B cell (primary cell): ENCODE measurements around the gene ZNF724. TPM values are rescaled to one million over a fixed set of nuclear protein-coding genes. Genes with fewer than 3 reads are reported as not detected.

Experiments used
- ATAC-seq: fragments of 200-7000 bp; cut with Tn5 transposase; one replicate; pipeline ENCODE4 v1.10.0; 2021; ENCODE audit warnings: low read depth, mild to moderate bottlenecking, moderate number of reproducible peaks, moderate library complexity
- CTCF ChIA-PET: fragments of 350-600 bp; sonication (Branson Sonifier 250); formaldehyde crosslinking; loops from one replicate; lab custom pipeline; 2021; ENCODE audit warnings: antibody characterized with exemption, inconsistent platforms; lab: Charles Lee
- POLR2A ChIA-PET: fragments of 350-600 bp; sonication (Branson Sonifier 250); formaldehyde crosslinking; loops from one replicate; lab custom pipeline; 2021; ENCODE audit warnings: antibody characterized with exemption; lab: Charles Lee
- DNase-seq: peaks from one replicate; pipeline ENCODE4 v3.0.0; 2013
- H2AFZ ChIP-seq: 2 replicates; pipeline ENCODE4 v1.6.1; 2012; ENCODE audit warnings: mild to moderate bottlenecking, low read depth, low read length; ENCODE audit not compliant: insufficient read depth, poor library complexity, severe bottlenecking
- H3K27ac ChIP-seq, 2 donors: 1 replicate in 1 of 2; 2 replicates in 1 of 2; pipeline ENCODE4 v1.5.1; 2012 to 2013; ENCODE audit warnings: low read length in 2 of 2, mild to moderate bottlenecking in 2 of 2, moderate library complexity in 1 of 2
- H3K27me3 ChIP-seq, 4 experiments: fragments of 200-600 bp in 1 of 4; sonication (generic) in 1 of 4; replicated peaks in 1 of 4; 1 replicate in 2 of 4; 2 replicates in 2 of 4; pipeline versions ENCODE4 v1.6.1 to v1.7.0; 2013 to 2016; ENCODE audit warnings: low read length in 3 of 4, mild to moderate bottlenecking in 2 of 4, mixed read lengths in 1 of 4, moderate library complexity in 1 of 4; ENCODE audit not compliant: insufficient read depth in 4 of 4, control insufficient read depth in 3 of 4; ENCODE audit errors: control extremely low read depth in 1 of 4
- H3K36me3 ChIP-seq, 2 experiments: replicated peaks in 1 of 2; 1 replicate in 1 of 2; 2 replicates in 1 of 2; pipeline versions ENCODE4 v1.6.1 to v1.7.1; 2013; ENCODE audit warnings: low read length in 1 of 2; ENCODE audit not compliant: insufficient read depth in 2 of 2, control insufficient read depth in 1 of 2; ENCODE audit errors: control extremely low read depth in 1 of 2, extremely low read depth in 1 of 2
- H3K4me1 ChIP-seq, 2 donors: fragments of 200-600 bp in 1 of 2; sonication (generic) in 1 of 2; 1 replicate in 1 of 2; 2 replicates in 1 of 2; pipeline versions ENCODE4 v1.5.1 to v1.6.1; 2013 to 2017; ENCODE audit warnings: low read length in 2 of 2; ENCODE audit not compliant: control insufficient read depth in 2 of 2, insufficient read depth in 2 of 2
- H3K4me2 ChIP-seq: replicated peaks from 2 replicates; pipeline ENCODE3; 2012; ENCODE audit warnings: mild to moderate bottlenecking, low read depth, low read length; ENCODE audit not compliant: poor library complexity, severe bottlenecking
- H3K4me3 ChIP-seq, 5 experiments: fragments of 200-600 bp in 1 of 5; sonication (generic) in 1 of 5; 1 replicate in 3 of 5; 2 replicates in 2 of 5; pipeline versions ENCODE4 v1.5.1 to v1.7.0; 2011 to 2016; ENCODE audit warnings: low read length in 4 of 5, mild to moderate bottlenecking in 4 of 5, low read depth in 2 of 5, control low read depth in 1 of 5, moderate library complexity in 1 of 5; ENCODE audit not compliant: insufficient read depth in 1 of 5; ENCODE audit errors: control extremely low read depth in 1 of 5, extremely low read depth in 1 of 5
- H3K79me2 ChIP-seq: fragments of 200-600 bp; sonication (generic); one replicate; pipeline ENCODE4 v1.6.0; 2016; ENCODE audit warnings: low read length; ENCODE audit not compliant: control insufficient read depth, insufficient read depth
- H3K9ac ChIP-seq: fragments of 200-600 bp; sonication (generic); 2 replicates; pipeline ENCODE4 v1.6.1; 2017; ENCODE audit warnings: mild to moderate bottlenecking, low read length, moderate library complexity
- H3K9me3 ChIP-seq, 3 donors: one replicate each; pipeline versions ENCODE4 v1.6.1 to v1.7.1; 2013; ENCODE audit warnings: low read length in 2 of 3; ENCODE audit not compliant: control insufficient read depth in 2 of 3, insufficient read depth in 1 of 3; ENCODE audit errors: control extremely low read depth in 1 of 3
- H4K20me1 ChIP-seq: 2 replicates; pipeline ENCODE4 v1.6.0; 2012; ENCODE audit warnings: mild to moderate bottlenecking, low read length; ENCODE audit not compliant: insufficient read depth, control insufficient read depth, poor library complexity, severe bottlenecking
- H3K27ac Mint-ChIP-seq: one replicate; pipeline ENCODE4 v1.8.0; 2021; ENCODE audit warnings: mixed read lengths
- H3K27me3 Mint-ChIP-seq: one replicate; pipeline ENCODE4 v1.8.0; 2021; ENCODE audit warnings: mixed read lengths
- H3K4me1 Mint-ChIP-seq: one replicate; pipeline ENCODE4 v1.8.0; 2021; ENCODE audit warnings: mixed read lengths
- H3K4me3 Mint-ChIP-seq: one replicate; pipeline ENCODE4 v1.8.0; 2021; ENCODE audit warnings: mixed read lengths
- H3K9me3 Mint-ChIP-seq: one replicate; pipeline ENCODE4 v1.8.0; 2022; ENCODE audit warnings: mixed read lengths; ENCODE audit not compliant: insufficient read depth
- EZH2 ChIP-seq: IDR thresholded peaks from 2 replicates; pipeline ENCODE4 v1.6.1; 2012; ENCODE audit warnings: borderline replicate concordance, low read depth, mild to moderate bottlenecking, moderate library complexity, low read length; ENCODE audit not compliant: insufficient read depth, poor library complexity, severe bottlenecking
- WGBS: methylation state at CpG from one replicate; pipeline ENCODE4 v1.1.5; 2013; ENCODE audit warnings: missing lambda C conversion rate; ENCODE audit not compliant: insufficient coverage; 5-methylcytosine and 5-hydroxymethylcytosine counted together
- intact Hi-C: fragments of 100-400 bp; cut with micrococcal nuclease; formaldehyde crosslinking; loops from one replicate; pipeline ENCODE4 v1.10.0; 2022
- polyA plus RNA-seq: library from polyadenylated mRNA; depleted of rRNA; stranded (reverse); fragments of >200 nt; gene quantifications from 2 replicates; pipeline ENCODE4 v1.2.3, GENCODE V29; 2012
- total RNA-seq, 2 donors: library from RNA; stranded (reverse); fragments of 120-200 nt in 1 of 2; gene quantifications; 1 replicate in 1 of 2; 2 replicates in 1 of 2; pipeline versions ENCODE4 v1.2.3 to v1.2.4, GENCODE V29; 2013 to 2022
- TF ChIP-seq, protein P1 (sequence below): fragments of 200-600 bp; IDR thresholded peaks from one replicate; pipeline ENCODE4 v1.8.0; 2022; ENCODE audit warnings: antibody characterized with exemption, mild to moderate bottlenecking

ZNF724 gene
- total and polyA plus RNA-seq, 2 donors (not counting 1 experiment from before 2014, with no cell fraction given): 1.6 to 10.0 TPM

DNA sequence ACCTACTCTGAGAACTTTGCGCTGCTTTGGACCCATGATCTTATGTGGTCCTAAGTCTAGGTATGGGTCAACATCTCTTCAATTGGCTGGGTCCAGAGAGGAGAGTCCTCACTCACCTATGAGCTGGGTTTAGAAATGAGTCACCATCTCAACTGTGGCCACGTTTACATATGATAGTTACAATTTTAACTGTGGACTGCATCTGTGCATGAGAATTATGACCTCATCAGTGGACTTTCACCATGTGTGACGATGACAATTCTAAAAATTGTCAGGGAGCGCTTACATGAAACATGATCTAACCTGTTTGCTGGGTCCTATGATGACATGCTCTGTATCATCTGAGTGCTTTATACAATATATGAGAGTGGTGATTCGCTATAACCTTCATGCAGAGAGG lies 12.7 kb upstream of the ZNF724 start:
- no peak overlapping the region for H3K27ac ChIP-seq
- no peak overlapping the region for H2AFZ ChIP-seq
- H3K9me3 Mint-ChIP-seq: no peaks in the 10 kb centered on the region
- no peaks in the 10 kb centered on the region for H3K27me3 Mint-ChIP-seq
- no peak overlapping the region for H3K9ac ChIP-seq
- ChIA-PET POLR2A (no interaction called here), CTCF (no interaction called here)
- H3K9me3 ChIP-seq: peaks cover 0 to 6% (median 0%) of the 10 kb centered on the region in 3 donors
- H3K4me1 ChIP-seq: no peaks in the 10 kb centered on the region
- ATAC-seq (no peak), DNase-seq (no peak)
- TF ChIP-seq, protein P1, sequence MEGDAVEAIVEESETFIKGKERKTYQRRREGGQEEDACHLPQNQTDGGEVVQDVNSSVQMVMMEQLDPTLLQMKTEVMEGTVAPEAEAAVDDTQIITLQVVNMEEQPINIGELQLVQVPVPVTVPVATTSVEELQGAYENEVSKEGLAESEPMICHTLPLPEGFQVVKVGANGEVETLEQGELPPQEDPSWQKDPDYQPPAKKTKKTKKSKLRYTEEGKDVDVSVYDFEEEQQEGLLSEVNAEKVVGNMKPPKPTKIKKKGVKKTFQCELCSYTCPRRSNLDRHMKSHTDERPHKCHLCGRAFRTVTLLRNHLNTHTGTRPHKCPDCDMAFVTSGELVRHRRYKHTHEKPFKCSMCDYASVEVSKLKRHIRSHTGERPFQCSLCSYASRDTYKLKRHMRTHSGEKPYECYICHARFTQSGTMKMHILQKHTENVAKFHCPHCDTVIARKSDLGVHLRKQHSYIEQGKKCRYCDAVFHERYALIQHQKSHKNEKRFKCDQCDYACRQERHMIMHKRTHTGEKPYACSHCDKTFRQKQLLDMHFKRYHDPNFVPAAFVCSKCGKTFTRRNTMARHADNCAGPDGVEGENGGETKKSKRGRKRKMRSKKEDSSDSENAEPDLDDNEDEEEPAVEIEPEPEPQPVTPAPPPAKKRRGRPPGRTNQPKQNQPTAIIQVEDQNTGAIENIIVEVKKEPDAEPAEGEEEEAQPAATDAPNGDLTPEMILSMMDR: no peak
- no peak for TF ChIP-seq EZH2
- peaks cover 3% of the 10 kb centered on the region for H3K79me2 ChIP-seq
- H3K27me3 ChIP-seq: no peaks in the 10 kb centered on the region
- intact Hi-C loops: no loop called here
- no peak overlapping the region for H3K4me2 ChIP-seq
- H3K4me1 Mint-ChIP-seq: no peaks in the 10 kb centered on the region
- 94% methylated on average over 4 of the region's 5 CpGs for WGBS
- no peaks in the 10 kb centered on the region for H4K20me1 ChIP-seq
- H3K27ac Mint-ChIP-seq: no peak overlapping the region
- no peak overlapping the region for H3K4me3 ChIP-seq
- H3K4me3 Mint-ChIP-seq: no peak overlapping the region
- peaks cover 3 to 39% of the 10 kb centered on the region in 2 experiments for H3K36me3 ChIP-seq

DNA sequence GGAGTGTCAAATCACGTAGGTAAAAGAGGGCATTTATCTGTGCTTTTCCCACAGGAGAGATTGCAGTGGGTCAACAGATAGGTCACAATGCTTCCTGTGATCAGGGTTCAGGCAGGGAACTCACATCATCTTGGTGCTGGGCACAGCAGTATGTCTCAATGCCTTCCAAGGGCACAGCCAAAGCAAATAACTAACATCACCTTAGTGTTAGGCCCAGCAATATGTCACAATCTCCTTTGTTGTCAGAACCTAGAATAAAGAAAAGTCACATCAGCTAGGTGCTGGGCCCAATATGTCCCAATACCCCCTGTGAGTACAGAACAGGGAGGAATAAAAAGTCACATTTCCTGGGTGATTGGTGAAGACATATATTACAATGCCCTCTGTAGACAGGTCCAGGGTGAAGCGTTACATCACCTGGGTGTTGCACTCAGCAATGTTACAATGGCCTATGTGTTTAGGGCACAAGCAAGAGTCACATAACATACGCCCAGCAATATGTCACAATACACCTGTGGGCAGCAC lies 11.4 kb upstream of the ZNF724 start:
- TF ChIP-seq, protein P1: no peak
- no peak for TF ChIP-seq EZH2
- Histone ChIP-seq H3K4me3 (no peak overlapping the region), H2AFZ (no peak overlapping the region), H3K9me3 (peaks cover 0 to 6% (median 0%) of the 10 kb centered on the region in 3 donors), H3K27me3 (no peaks in the 10 kb centered on the region), H4K20me1 (no peaks in the 10 kb centered on the region), H3K27ac (no peak overlapping the region), H3K9ac (no peak overlapping the region), H3K79me2 (peaks cover 3% of the 10 kb centered on the region), H3K4me2 (no peak overlapping the region), H3K4me1 (no peaks in the 10 kb centered on the region), H3K36me3 (peaks cover 3 to 28% of the 10 kb centered on the region in 2 experiments)
- DNase-seq: no peak
- ChIA-PET POLR2A (no interaction called here), CTCF (no interaction called here)
- WGBS: 100% methylated on average over 2 of the region's 3 CpGs
- no peaks in the 10 kb centered on the region for H3K27me3 Mint-ChIP-seq
- no peak overlapping the region for H3K4me3 Mint-ChIP-seq
- no peak overlapping the region for H3K27ac Mint-ChIP-seq
- intact Hi-C loops: no loop called here
- H3K4me1 Mint-ChIP-seq: no peaks in the 10 kb centered on the region
- no peak for ATAC-seq
- no peaks in the 10 kb centered on the region for H3K9me3 Mint-ChIP-seq
